GM06990 (cell line): ENCODE data around the gene HSPBP1.
"Not testable (repeated sequence)": the region's sequence is repeated elsewhere in the genome, so short reads cannot be mapped to it uniquely, and the experiment has no call there.

Experiments
- DNase-seq: peaks from one replicate; pipeline ENCODE4 v3.0.0-alpha.2; 2011; ENCODE audit not compliant: insufficient read length; ENCODE audit errors: extremely low read depth
- H3K27me3 ChIP-seq: replicated peaks from 2 replicates; pipeline ENCODE4 v1.6.0; 2011; ENCODE audit warnings: low read length; ENCODE audit not compliant: control insufficient read depth, insufficient read depth
- H3K36me3 ChIP-seq: 2 replicates; pipeline ENCODE4 v1.5.1; 2011; ENCODE audit warnings: low read length; ENCODE audit not compliant: control insufficient read depth, insufficient read depth
- H3K4me3 ChIP-seq: replicated peaks from 2 replicates; pipeline ENCODE4 v1.5.1; 2011; ENCODE audit warnings: low read depth, mild to moderate bottlenecking, control low read depth, low read length
- CTCF ChIP-seq: IDR thresholded peaks from 2 replicates; pipeline ENCODE4 v1.5.1; 2011; ENCODE audit warnings: low read length, control low read depth, mild to moderate bottlenecking, inconsistent platforms; ENCODE audit not compliant: insufficient read depth, poor library complexity, severe bottlenecking

Gene HSPBP1

GRCh38 chr19:55279770-55280643 lies at the start of gene HSPBP1:
HSPBP1 (minus strand) TSS chr19:55280110; CDS start chr19:55279608, 502 bp downstream.
- Histone ChIP-seq H3K36me3 (no peaks in the 10 kb centered on the region; the same call in 1 of the 2 replicates), H3K4me3 (peak within 1 kb of the TSS; percentile 83), H3K27me3 (no peaks in the 10 kb centered on the region)
- DNase-seq: peak; percentile 98
- no peak for TF ChIP-seq CTCF

GRCh38 chr19:55328774-55329318 lies 48.9 kb upstream of the HSPBP1 start:
- DNase-seq, H3K27me3 ChIP-seq, H3K36me3 ChIP-seq, H3K4me3 ChIP-seq: not testable (repeated sequence)

GRCh38 chr19:55325172-55325571 lies 45.3 kb upstream of the HSPBP1 start, which contains the start of gene TMEM150B:
TMEM150B (minus strand) TSS chr19:55325341; CDS start chr19:55321036, 4,305 bp downstream.
- H3K27me3 ChIP-seq: no peaks in the 10 kb centered on the region
- H3K4me3 ChIP-seq: no peak within 1 kb of the TSS
- H3K36me3 ChIP-seq: no peaks in the 10 kb centered on the region
- no peak for DNase-seq
- no peak for TF ChIP-seq CTCF

- Histone ChIP-seq H3K4me3 (no peak overlapping the region), H3K36me3 (no peaks in the 10 kb centered on the region), H3K27me3 (no peaks in the 10 kb centered on the region)
- no peak for DNase-seq
- no peak for TF ChIP-seq CTCF
These were observed 44.8 kb upstream of the HSPBP1 start for GRCh38 chr19:55324662-55325061.

- Histone ChIP-seq H3K4me3 (no peak overlapping the region), H3K36me3 (no peaks in the 10 kb centered on the region), H3K27me3 (no peaks in the 10 kb centered on the region)
- TF ChIP-seq CTCF: no peak
- DNase-seq: no peak
These were observed 42.4 kb upstream of the HSPBP1 start for GRCh38 chr19:55322204-55322885.
